Liver (tissue), 9 donors: ENCODE results near the gene SLC12A5. TPM values are rescaled to one million over a fixed set of nuclear protein-coding genes. Genes with fewer than 3 reads are reported as not detected.

Experiments
- DNase-seq: peaks from one replicate; pipeline ENCODE4 v3.0.0-alpha.2; 2017; ENCODE audit warnings: low spot score
- H3K27ac ChIP-seq, 2 donors: one replicate each; pipeline ENCODE4 v1.7.0; 2013; ENCODE audit warnings: inconsistent platforms in 2 of 2, low read length in 2 of 2, control low read depth in 1 of 2, low read depth in 1 of 2, mild to moderate bottlenecking in 1 of 2
- H3K27me3 ChIP-seq, 4 donors: one replicate each; pipeline versions ENCODE4 v1.6.1 to v1.7.0; 2013; ENCODE audit warnings: low read length in 3 of 4, inconsistent platforms in 1 of 4, mild to moderate bottlenecking in 1 of 4, moderate library complexity in 1 of 4; ENCODE audit not compliant: control insufficient read depth in 4 of 4, insufficient read depth in 4 of 4
- H3K36me3 ChIP-seq, 4 donors: one replicate each; pipeline versions ENCODE4 v1.6.1 to v1.7.0; 2013; ENCODE audit warnings: low read length in 3 of 4, mild to moderate bottlenecking in 3 of 4, low read depth in 1 of 4, moderate library complexity in 1 of 4; ENCODE audit not compliant: control insufficient read depth in 4 of 4, insufficient read depth in 3 of 4
- H3K4me1 ChIP-seq, 4 donors: one replicate each; pipeline versions ENCODE4 v1.6.1 to v1.7.0; 2013; ENCODE audit warnings: low read length in 3 of 4, mild to moderate bottlenecking in 3 of 4, moderate library complexity in 1 of 4; ENCODE audit not compliant: control insufficient read depth in 4 of 4, insufficient read depth in 4 of 4
- H3K4me3 ChIP-seq, 3 donors: one replicate each; pipeline versions ENCODE4 v1.6.1 to v1.7.0; 2013; ENCODE audit warnings: low read length in 3 of 3, control low read depth in 1 of 3, low read depth in 1 of 3, mild to moderate bottlenecking in 1 of 3
- H3K9ac ChIP-seq, 2 donors: one replicate each; pipeline ENCODE4 v1.7.0; 2013; ENCODE audit warnings: low read length in 2 of 2, mild to moderate bottlenecking in 2 of 2, moderate library complexity in 2 of 2, control low read depth in 1 of 2, low read depth in 1 of 2
- H3K9me3 ChIP-seq, 4 donors: one replicate each; pipeline versions ENCODE4 v1.6.1 to v1.7.0; 2013; ENCODE audit warnings: low read length in 3 of 4; ENCODE audit not compliant: control insufficient read depth in 4 of 4
- ATF3 ChIP-seq: IDR thresholded peaks from 2 replicates; pipeline ENCODE4 v1.6.1; 2016; ENCODE audit warnings: antibody characterized with exemption
- EGR1 ChIP-seq, 2 donors: IDR thresholded peaks; 2 replicates each; pipeline ENCODE4 v1.6.1; 2016 to 2018; ENCODE audit warnings: antibody characterized with exemption in 2 of 2, low read depth in 2 of 2
- FOXA2 ChIP-seq: IDR thresholded peaks from 2 replicates; pipeline ENCODE4 v1.6.1; 2016; ENCODE audit warnings: antibody characterized with exemption
- HNF4A ChIP-seq, 2 donors: conservative IDR thresholded peaks; 2 replicates each; pipeline ENCODE4 v1.6.1; 2016; ENCODE audit warnings: antibody characterized with exemption in 2 of 2, mild to moderate bottlenecking in 2 of 2
- HNF4G ChIP-seq: IDR thresholded peaks from 2 replicates; pipeline ENCODE4 v1.6.1; 2016; ENCODE audit warnings: antibody characterized with exemption
- JUND ChIP-seq, 2 donors: IDR thresholded peaks; 2 replicates each; pipeline ENCODE4 v1.6.1; 2016; ENCODE audit warnings: antibody characterized with exemption in 2 of 2
- MAX ChIP-seq: IDR thresholded peaks from 2 replicates; pipeline ENCODE4 v1.6.1; 2016; ENCODE audit warnings: antibody characterized with exemption
- NR2F2 ChIP-seq: IDR thresholded peaks from 2 replicates; pipeline ENCODE4 v1.6.1; 2016; ENCODE audit warnings: antibody characterized with exemption
- RAD21 ChIP-seq, 2 donors: IDR thresholded peaks; 2 replicates each; pipeline ENCODE4 v1.6.1; 2016; ENCODE audit warnings: antibody characterized with exemption in 2 of 2, mild to moderate bottlenecking in 2 of 2
- RXRA ChIP-seq, 2 donors: IDR thresholded peaks; 2 replicates each; pipeline ENCODE4 v1.6.1; 2017 to 2018; ENCODE audit warnings: antibody characterized with exemption in 2 of 2, mild to moderate bottlenecking in 1 of 2
- SP1 ChIP-seq: IDR thresholded peaks from 2 replicates; pipeline ENCODE4 v1.6.1; 2018; ENCODE audit warnings: antibody characterized with exemption, mild to moderate bottlenecking
- YY1 ChIP-seq: IDR thresholded peaks from 2 replicates; pipeline ENCODE4 v1.6.1; 2016; ENCODE audit warnings: antibody characterized with exemption, mild to moderate bottlenecking
- whole genome bisulfite sequencing: extraction: QIAGEN DNeasy Blood & Tissue Kit; methylation state at CpG from one replicate; pipeline ENCODE4 v1.1.7; 2013; 5-methylcytosine and 5-hydroxymethylcytosine counted together
- polyA plus RNA-seq, 2 donors: library from polyadenylated mRNA; stranded (reverse) in 1 of 2; unstranded in 1 of 2; fragments of 200-250 nt in 1 of 2; fragments of >200 nt in 1 of 2; fragmentation: Nextera tagmentation in 1 of 2; extraction: Ambion mirVana in 1 of 2; gene quantifications; one replicate each; pipeline versions ENCODE4 v1.2.1 to v1.2.3, GENCODE V29; 2013 to 2015
- total RNA-seq, 2 donors: library from RNA; depleted of rRNA; stranded (reverse); fragments of >200 nt; gene quantifications; one replicate each; pipeline ENCODE4 v1.2.3, GENCODE V29; 2014
- TF ChIP-seq, protein P1 (sequence below): IDR thresholded peaks from 2 replicates; pipeline ENCODE4 v1.6.1; 2016; ENCODE audit warnings: antibody characterized with exemption, mild to moderate bottlenecking
- TF ChIP-seq, protein P2 (sequence below): fragments of 150-350 bp; IDR thresholded peaks from 2 replicates; pipeline ENCODE4 v1.5.1; 2017; ENCODE audit warnings: improper control_type of control experiment, low read depth, low read length; ENCODE audit not compliant: missing input control
- donor health status: healthy.
- donor health status: healthy.
- donor health status: healthy.
- donor health status: healthy.
- donor health status: healthy.

The SLC12A5 gene
- total and polyA plus RNA-seq, 4 donors = 0.33 to 1.5 TPM; not detected in 2

- Histone ChIP-seq H3K4me1 (peaks cover 0 to 6% (median 2%) of the 10 kb centered on the region in 4 donors), H3K4me3 (no peak overlapping the region), H3K27me3 (peaks cover 0 to 17% (median 1%) of the 10 kb centered on the region in 4 donors), H3K9me3 (no peaks in the 10 kb centered on the region), H3K9ac (no peak overlapping the region), H3K36me3 (no peaks in the 10 kb centered on the region), H3K27ac (no peak overlapping the region)
- no peak for DNase-seq
- TF ChIP-seq HNF4A (conservative IDR thresholded peaks at IDR 0.05) (no peak), SP1 (no peak), FOXA2 (no peak), NR2F2 (no peak), MAX (no peak)
- 73% methylated on average over 6 of the region's 6 CpGs for WGBS
Measured at GRCh38 chr20:46006022-46006705, 22.9 kb upstream of the SLC12A5 start.

DNA sequence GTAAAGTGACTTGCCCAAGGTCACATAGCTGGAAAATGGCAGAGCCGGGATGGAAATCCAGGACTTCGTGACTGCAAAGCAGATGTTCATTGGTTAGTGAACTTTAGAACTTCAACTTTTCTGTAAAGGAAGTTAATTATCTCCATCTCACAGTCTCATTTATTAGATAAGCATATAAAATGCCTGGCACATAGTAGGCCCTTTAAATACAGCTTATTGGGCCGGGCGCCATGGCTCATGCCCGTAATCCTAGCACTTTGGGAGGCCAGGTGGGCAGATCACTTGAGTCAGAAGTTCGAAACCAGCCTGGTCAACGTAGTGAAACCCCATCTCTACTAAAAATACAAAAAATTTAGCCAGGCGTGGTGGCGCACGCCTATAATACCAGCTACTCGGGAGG, 22.1 kb upstream of the SLC12A5 start:
- Histone ChIP-seq H3K27me3 (peaks cover 0 to 24% (median 2%) of the 10 kb centered on the region in 4 donors), H3K4me1 (peaks cover 0 to 6% (median 2%) of the 10 kb centered on the region in 4 donors), H3K9me3 (no peaks in the 10 kb centered on the region), H3K27ac (no peak overlapping the region), H3K9ac (no peak overlapping the region), H3K4me3 (no peak overlapping the region), H3K36me3 (no peaks in the 10 kb centered on the region)
- TF ChIP-seq FOXA2 (no peak), YY1 (no peak), RXRA (IDR thresholded peaks at IDR 0.05) (no peak), ATF3 (no peak), RAD21 (IDR thresholded peaks at IDR 0.05) (no peak), JUND (IDR thresholded peaks at IDR 0.05) (no peak), NR2F2 (no peak), SP1 (no peak), HNF4G (no peak), EGR1 (IDR thresholded peaks at IDR 0.05; ENCODE audit: low read depth in 2 of 2) (no peak), MAX (no peak), HNF4A (conservative IDR thresholded peaks at IDR 0.05) (no peak)
- TF ChIP-seq, protein P1, sequence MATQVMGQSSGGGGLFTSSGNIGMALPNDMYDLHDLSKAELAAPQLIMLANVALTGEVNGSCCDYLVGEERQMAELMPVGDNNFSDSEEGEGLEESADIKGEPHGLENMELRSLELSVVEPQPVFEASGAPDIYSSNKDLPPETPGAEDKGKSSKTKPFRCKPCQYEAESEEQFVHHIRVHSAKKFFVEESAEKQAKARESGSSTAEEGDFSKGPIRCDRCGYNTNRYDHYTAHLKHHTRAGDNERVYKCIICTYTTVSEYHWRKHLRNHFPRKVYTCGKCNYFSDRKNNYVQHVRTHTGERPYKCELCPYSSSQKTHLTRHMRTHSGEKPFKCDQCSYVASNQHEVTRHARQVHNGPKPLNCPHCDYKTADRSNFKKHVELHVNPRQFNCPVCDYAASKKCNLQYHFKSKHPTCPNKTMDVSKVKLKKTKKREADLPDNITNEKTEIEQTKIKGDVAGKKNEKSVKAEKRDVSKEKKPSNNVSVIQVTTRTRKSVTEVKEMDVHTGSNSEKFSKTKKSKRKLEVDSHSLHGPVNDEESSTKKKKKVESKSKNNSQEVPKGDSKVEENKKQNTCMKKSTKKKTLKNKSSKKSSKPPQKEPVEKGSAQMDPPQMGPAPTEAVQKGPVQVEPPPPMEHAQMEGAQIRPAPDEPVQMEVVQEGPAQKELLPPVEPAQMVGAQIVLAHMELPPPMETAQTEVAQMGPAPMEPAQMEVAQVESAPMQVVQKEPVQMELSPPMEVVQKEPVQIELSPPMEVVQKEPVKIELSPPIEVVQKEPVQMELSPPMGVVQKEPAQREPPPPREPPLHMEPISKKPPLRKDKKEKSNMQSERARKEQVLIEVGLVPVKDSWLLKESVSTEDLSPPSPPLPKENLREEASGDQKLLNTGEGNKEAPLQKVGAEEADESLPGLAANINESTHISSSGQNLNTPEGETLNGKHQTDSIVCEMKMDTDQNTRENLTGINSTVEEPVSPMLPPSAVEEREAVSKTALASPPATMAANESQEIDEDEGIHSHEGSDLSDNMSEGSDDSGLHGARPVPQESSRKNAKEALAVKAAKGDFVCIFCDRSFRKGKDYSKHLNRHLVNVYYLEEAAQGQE = no peak
- no peak for DNase-seq
- 84% methylated on average over 11 of the region's 11 CpGs for WGBS

- no peak for DNase-seq
- H3K9me3 ChIP-seq = no peaks in the 10 kb centered on the region
- no peaks in the 10 kb centered on the region for H3K36me3 ChIP-seq
- H3K27ac ChIP-seq = no peak overlapping the region
- peaks cover 0 to 24% (median 6%) of the 10 kb centered on the region in 4 donors for H3K27me3 ChIP-seq
- no peak overlapping the region for H3K4me3 ChIP-seq
- peaks cover 0 to 6% (median 2%) of the 10 kb centered on the region in 4 donors for H3K4me1 ChIP-seq
- H3K9ac ChIP-seq = no peak overlapping the region
- no peak for TF ChIP-seq ATF3
- TF ChIP-seq, protein P2, sequence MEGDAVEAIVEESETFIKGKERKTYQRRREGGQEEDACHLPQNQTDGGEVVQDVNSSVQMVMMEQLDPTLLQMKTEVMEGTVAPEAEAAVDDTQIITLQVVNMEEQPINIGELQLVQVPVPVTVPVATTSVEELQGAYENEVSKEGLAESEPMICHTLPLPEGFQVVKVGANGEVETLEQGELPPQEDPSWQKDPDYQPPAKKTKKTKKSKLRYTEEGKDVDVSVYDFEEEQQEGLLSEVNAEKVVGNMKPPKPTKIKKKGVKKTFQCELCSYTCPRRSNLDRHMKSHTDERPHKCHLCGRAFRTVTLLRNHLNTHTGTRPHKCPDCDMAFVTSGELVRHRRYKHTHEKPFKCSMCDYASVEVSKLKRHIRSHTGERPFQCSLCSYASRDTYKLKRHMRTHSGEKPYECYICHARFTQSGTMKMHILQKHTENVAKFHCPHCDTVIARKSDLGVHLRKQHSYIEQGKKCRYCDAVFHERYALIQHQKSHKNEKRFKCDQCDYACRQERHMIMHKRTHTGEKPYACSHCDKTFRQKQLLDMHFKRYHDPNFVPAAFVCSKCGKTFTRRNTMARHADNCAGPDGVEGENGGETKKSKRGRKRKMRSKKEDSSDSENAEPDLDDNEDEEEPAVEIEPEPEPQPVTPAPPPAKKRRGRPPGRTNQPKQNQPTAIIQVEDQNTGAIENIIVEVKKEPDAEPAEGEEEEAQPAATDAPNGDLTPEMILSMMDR = no peak
- TF ChIP-seq MAX = no peak
- WGBS = 80% methylated on average over 4 of the region's 4 CpGs
Measured at GRCh38 chr20:46007671-46008070, 21.3 kb upstream of the SLC12A5 start.
